Jurkat, Clone E6-1 (cell line): Measurements from ENCODE around the gene TRIM66.
"Not testable (repeated sequence)": the region's sequence is repeated elsewhere in the genome, so short reads cannot be mapped to it uniquely, and the experiment has no call there.

Experiments
- DNase-seq: peaks from one replicate; pipeline ENCODE4 v3.0.0-alpha.2; 2011; ENCODE audit warnings: low read depth, low spot score
- H3K4me3 ChIP-seq: 2 replicates; pipeline ENCODE4 v1.5.1; 2011; ENCODE audit warnings: mild to moderate bottlenecking, low read length, control low read depth, moderate library complexity

Gene TRIM66

GRCh38 chr11:8670081-8670480 is 12.4 kb downstream of the TRIM66 start:
- not testable (repeated sequence) for H3K4me3 ChIP-seq, DNase-seq

DNA sequence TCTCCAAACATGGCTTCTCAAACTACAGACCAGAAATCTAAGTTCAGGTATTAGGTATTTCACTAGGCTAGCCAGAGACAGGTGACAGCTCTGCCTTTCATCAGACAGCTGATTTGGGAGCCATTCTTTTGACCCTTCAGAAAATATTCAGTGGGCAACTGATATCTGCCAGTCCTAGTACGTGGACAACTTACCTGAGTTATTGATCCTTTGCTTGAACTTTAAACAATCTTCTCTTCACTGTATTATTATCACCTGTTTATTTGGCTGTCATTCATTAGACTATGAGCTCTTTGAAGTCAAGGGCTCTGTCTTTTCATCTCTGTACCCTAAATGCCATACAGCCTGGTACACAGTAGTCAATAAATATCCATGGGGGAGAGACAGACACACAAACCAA is 17.2 kb downstream of the TRIM66 start:
- no peak for DNase-seq
- no peak overlapping the region for H3K4me3 ChIP-seq

GRCh38 chr11:8661001-8661795 is 21.3 kb downstream of the TRIM66 start:
- DNase-seq = no peak
- no peak overlapping the region for H3K4me3 ChIP-seq

DNA sequence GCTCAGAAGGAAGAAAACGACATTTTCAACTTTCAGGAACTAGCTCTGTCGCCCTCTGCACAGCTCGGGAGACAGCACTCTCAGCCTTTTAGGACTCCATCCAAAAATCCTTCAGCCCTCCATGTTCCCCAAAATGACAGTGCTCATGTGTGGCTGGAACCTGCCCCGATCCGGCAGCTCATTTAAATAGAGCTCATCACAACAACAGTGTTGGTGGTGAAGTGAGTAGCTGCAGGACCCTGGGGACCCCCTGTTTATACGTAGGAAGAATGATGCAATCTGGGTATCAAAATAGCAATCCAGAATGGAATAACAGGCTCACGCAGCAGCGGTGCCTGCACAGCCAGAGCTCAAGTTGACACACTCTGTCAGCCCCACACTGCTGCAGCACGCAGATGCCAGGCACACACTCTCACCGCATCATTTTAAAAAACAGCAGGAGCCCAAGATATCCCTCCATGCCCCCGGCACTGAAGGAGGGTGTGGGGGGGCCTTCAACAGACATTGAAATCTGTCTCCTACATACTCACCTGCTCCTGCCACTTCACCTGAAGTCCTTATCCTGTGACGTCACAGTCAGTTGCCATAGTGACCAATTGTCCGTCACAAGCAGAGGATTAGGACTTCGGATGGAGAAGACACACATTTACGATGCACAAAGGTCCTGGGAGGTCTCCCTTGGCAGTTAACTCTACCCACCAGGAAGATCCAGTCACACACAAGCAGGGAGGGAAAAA is 24.0 kb downstream of the TRIM66 start:
- no peak overlapping the region for H3K4me3 ChIP-seq
- DNase-seq = no peak

DNA sequence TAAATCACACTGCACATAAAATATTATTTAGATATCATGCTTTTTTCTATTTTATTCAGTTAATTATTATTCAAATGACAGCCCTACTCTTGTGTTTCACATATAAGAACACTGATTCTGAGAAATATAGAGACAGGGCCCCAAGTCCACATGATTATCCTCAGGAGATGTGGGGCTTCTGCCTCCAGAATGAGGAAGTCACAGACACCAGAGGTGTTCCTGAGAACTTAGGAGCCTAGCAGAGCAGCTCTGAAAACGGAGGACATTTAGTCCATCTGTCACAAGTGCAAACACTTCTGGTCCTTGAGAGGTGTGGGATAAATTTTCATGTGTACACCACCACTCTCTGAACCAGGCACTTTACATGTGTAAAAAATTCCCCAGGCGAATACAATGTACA is 26.2 kb downstream of the TRIM66 start:
- H3K4me3 ChIP-seq = no peak overlapping the region

DNA sequence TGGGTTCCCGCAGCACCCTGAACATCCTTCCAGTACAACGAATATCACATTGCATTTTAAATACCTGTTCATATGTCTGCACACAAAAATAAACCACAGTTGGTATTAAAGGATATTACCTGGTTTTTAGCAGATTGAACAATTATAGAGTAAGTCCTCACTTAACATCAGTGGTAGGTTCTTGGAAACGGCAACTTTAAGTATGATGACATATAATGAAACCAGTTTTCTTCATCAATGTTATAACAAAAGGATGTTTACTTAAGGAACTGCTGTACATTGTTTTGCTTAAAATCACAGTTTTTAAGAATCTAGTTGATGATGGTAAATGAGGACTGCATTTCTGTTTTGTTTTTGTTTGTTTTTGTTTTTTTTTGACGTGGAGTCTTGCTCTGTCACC is 28.0 kb downstream of the TRIM66 start:
- no peak overlapping the region for H3K4me3 ChIP-seq
- no peak for DNase-seq

More for the DNA sequence above, 26.2 kb downstream of the TRIM66 start:
- no peak for DNase-seq

DNA sequence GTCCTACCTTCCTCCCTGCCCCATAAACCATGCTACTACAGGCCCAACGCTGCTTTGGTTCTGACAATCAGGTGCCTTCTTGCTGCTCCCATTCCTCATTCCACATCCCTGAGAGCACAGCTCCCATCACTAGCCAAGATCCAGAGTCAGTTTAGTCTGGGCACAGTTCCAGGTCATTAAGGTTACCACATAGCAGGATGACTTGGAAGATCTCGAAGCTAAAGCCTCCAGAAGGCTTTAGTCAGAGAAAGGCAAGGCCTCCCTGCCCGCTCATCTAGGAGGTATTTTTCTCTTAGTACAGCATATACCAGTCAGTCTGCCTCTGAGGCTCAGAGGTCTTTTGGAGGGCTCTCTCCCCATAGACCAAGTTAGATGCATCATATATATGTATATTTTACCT is 30.3 kb downstream of the TRIM66 start:
- H3K4me3 ChIP-seq = no peak overlapping the region
- no peak for DNase-seq

DNA sequence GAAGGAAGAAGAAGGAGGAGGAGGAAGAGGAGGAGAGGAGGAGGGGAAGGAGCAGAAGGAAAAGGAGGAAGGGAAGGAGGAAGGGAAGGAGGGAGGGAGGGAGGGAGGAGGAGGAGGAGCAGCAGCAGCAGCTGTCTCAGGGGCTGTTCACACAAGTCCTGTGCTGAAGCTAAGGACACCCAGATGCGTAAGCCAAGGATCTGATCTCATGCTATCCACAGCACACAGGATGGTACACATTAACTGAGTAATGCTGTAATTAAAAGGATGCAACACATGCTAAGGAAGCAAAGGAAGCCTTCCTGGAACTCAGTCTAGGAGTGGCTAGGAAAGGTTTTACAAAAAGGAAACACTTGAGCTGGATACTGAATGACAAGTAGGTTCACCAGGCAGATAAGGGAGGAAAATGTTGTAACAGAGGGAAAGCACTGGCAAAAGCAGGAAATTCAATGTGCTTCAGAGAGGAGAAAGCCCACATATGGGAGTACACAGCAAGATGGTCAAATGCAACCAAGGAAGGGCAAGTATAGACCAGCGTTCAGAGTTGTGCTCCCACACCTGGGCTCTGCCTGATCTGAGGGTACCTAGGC is 32.0 kb downstream of the TRIM66 start:
- H3K4me3 ChIP-seq = no peak overlapping the region
- DNase-seq = no peak

DNA sequence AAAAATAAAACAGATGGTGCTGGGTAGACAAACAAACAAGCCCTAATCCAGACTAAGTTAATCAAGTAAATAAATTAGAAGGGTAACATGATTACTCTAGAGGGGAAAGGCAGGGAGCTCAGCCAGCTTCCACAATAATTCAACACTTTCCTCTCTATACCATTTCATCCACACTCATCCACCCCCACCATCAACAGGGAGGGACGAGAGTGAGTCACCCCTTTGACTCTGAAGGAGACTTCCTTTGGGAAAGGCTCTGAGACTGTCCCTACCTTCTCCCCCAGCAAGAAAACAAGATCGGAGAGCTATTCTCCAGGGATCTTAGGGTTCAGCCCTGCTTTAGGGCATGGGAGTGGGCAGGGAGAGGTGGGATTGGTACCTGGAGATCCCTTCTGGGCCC is 33.1 kb downstream of the TRIM66 start:
- H3K4me3 ChIP-seq = no peak overlapping the region
- DNase-seq = no peak

DNA sequence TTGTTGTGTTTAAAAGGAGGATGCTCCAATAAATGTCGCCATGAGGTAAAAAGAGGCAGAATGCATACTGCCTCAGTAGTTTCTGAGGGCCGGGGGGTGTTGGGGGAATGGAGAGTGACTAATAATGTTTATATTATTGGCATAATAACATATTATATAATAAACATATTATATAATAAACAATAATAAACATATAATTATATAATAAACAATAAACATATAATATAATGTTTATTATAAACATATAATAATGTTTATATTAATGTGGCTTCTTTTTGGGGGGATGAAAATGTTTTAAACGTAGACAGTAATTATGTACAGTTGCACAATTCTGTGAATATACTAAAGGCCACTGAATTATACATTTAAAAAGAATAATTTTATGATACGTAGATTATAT is 35.6 kb downstream of the TRIM66 start:
- no peak for DNase-seq
- H3K4me3 ChIP-seq = no peak overlapping the region

GRCh38 chr11:8642196-8642841 is 40.1 kb downstream of the TRIM66 start:
- no peak for DNase-seq
- no peak overlapping the region for H3K4me3 ChIP-seq

GRCh38 chr11:8641332-8641731 is 41.1 kb downstream of the TRIM66 start:
- H3K4me3 ChIP-seq = no peak overlapping the region
- no peak for DNase-seq

GRCh38 chr11:8640267-8640906 is 42.1 kb downstream of the TRIM66 start:
- no peak overlapping the region for H3K4me3 ChIP-seq
- no peak for DNase-seq

- H3K4me3 ChIP-seq = no peak overlapping the region
- no peak for DNase-seq
Measured at GRCh38 chr11:8639655-8640054, 42.8 kb downstream of the TRIM66 start.

- H3K4me3 ChIP-seq = no peak overlapping the region
- no peak for DNase-seq
Measured at GRCh38 chr11:8638300-8638699, 44.2 kb downstream of the TRIM66 start.

DNA sequence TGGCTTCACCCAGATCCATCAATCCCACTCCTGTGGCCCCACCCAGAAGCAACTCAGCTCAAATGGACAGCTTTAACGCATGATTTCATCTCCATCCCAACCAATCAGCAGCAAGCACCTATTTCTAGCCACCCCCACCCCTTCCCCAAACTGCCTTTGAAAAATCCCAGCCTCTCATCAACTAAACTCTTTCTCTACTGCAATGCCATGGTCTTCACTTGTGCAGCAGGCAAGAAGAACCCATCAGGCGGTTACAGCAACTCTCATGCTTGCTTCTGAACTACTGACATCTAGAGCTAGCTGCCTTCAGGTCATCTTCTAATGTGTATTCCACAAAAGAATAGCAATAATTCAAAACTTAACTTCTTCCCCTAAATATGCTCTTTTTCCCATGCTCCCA is 46.3 kb downstream of the TRIM66 start:
- DNase-seq = no peak
- no peak overlapping the region for H3K4me3 ChIP-seq

GRCh38 chr11:8634498-8634897 is 48.0 kb downstream of the TRIM66 start:
- H3K4me3 ChIP-seq = no peak overlapping the region
- DNase-seq = no peak

- H3K4me3 ChIP-seq = no peak overlapping the region
- no peak for DNase-seq
Measured at GRCh38 chr11:8631395-8632118, 50.9 kb downstream of the TRIM66 start.

DNA sequence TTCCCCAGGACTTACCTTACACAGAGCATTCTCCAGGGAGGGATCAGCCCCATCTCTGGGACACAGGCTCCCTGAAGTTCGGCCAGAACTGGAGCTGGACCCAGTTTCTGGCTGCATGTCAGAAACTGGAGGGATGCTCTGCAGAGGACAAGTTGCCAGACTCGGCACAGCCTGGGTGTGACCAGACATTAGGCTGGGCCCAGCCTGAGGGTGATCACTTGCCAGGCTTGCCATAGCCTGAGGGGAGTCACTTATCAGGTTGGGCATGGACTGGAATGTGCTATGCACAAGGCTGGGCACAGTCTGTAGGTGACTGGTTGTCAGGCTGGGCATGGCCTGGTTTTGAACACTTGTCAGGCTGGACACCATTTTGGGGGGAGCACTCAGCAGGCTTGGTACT is 57.8 kb downstream of the TRIM66 start:
- DNase-seq = no peak
- H3K4me3 ChIP-seq = no peak overlapping the region
